GM23338 (cell line): Measurements from ENCODE around the gene CGRRF1. TPM values are rescaled to one million over a fixed set of nuclear protein-coding genes. Genes with fewer than 3 reads are reported as not detected.
A peak's percentile ranks its signal among the peaks of the same experiment; 100 is the strongest.

ENCODE experiments used
- ATAC-seq: fragments of 200-7000 bp; cut with Tn5 transposase; 3 replicates; pipeline ENCODE4 v1.9.1; 2020
- DNase-seq: peaks from one replicate; pipeline ENCODE4 v3.0.0-alpha.2; 2015; ENCODE audit warnings: low spot score
- H2AFZ ChIP-seq: fragments of 200-600 bp; sonication (generic); 2 replicates; pipeline ENCODE4 v1.8.0; 2016; ENCODE audit warnings: antibody characterized with exemption, mild to moderate bottlenecking, moderate library complexity
- H3F3A ChIP-seq: fragments of 200-600 bp; sonication (generic); replicated peaks from 2 replicates; pipeline ENCODE4 v1.8.0; 2017; ENCODE audit warnings: antibody characterized with exemption, mixed run types, low read depth
- H3K27ac ChIP-seq: fragments of 200-600 bp; sonication (generic); 2 replicates; pipeline ENCODE4 v1.6.1; 2016; ENCODE audit warnings: low read depth
- H3K27me3 ChIP-seq: fragments of 200-600 bp; sonication (generic); 2 replicates; pipeline ENCODE4 v1.8.0; 2016; ENCODE audit warnings: mild to moderate bottlenecking, mixed run types, moderate library complexity; ENCODE audit not compliant: insufficient read depth
- H3K36me3 ChIP-seq: fragments of 200-600 bp; sonication (generic); 2 replicates; pipeline ENCODE4 v1.8.0; 2016; ENCODE audit warnings: mild to moderate bottlenecking; ENCODE audit not compliant: insufficient read depth
- H3K4me1 ChIP-seq: fragments of 200-600 bp; sonication (generic); 2 replicates; pipeline ENCODE4 v1.8.0; 2016; ENCODE audit warnings: mild to moderate bottlenecking, moderate library complexity; ENCODE audit not compliant: insufficient read depth
- H3K4me2 ChIP-seq: fragments of 200-600 bp; sonication (generic); 2 replicates; pipeline ENCODE4 v1.7.1; 2017; ENCODE audit warnings: mixed run types
- H3K4me3 ChIP-seq: fragments of 200-600 bp; sonication (generic); 2 replicates; pipeline ENCODE4 v1.6.1; 2016; ENCODE audit warnings: mixed run types
- H3K79me2 ChIP-seq: fragments of 200-600 bp; sonication (generic); replicated peaks from 2 replicates; pipeline ENCODE4 v1.8.0; 2017; ENCODE audit warnings: mild to moderate bottlenecking; ENCODE audit not compliant: insufficient read depth
- H3K9me2 ChIP-seq: fragments of 200-600 bp; sonication (generic); 2 replicates; pipeline ENCODE4 v1.8.0; 2017; ENCODE audit not compliant: insufficient read depth
- H4K20me1 ChIP-seq: fragments of 200-600 bp; sonication (generic); replicated peaks from 2 replicates; pipeline ENCODE4 v1.8.0; 2017; ENCODE audit warnings: mild to moderate bottlenecking; ENCODE audit not compliant: insufficient read depth
- H3K27ac Mint-ChIP-seq: 2 replicates; pipeline ENCODE4 v1.8.0; 2020; ENCODE audit warnings: inconsistent platforms, mild to moderate bottlenecking, moderate library complexity, mixed read lengths
- H3K27me3 Mint-ChIP-seq: 3 replicates; pipeline ENCODE4 v1.8.0; 2022; ENCODE audit warnings: low read depth, mild to moderate bottlenecking, moderate library complexity, mixed read lengths, inconsistent platforms; ENCODE audit not compliant: insufficient read depth, poor library complexity
- H3K36me3 Mint-ChIP-seq: 3 replicates; pipeline ENCODE4 v1.8.0; 2021; ENCODE audit warnings: low read depth, mild to moderate bottlenecking, inconsistent platforms, moderate library complexity, mixed read lengths
- H3K4me1 Mint-ChIP-seq: 3 replicates; pipeline ENCODE4 v1.8.0; 2020; ENCODE audit warnings: mild to moderate bottlenecking, inconsistent platforms, mixed read lengths
- H3K4me3 Mint-ChIP-seq: 3 replicates; pipeline ENCODE4 v1.8.0; 2021; ENCODE audit warnings: moderate library complexity, mild to moderate bottlenecking, inconsistent platforms, mixed read lengths
- H3K9me3 Mint-ChIP-seq: 3 replicates; pipeline ENCODE4 v1.8.0; 2020; ENCODE audit warnings: moderate library complexity, mild to moderate bottlenecking, inconsistent platforms, mixed read lengths
- CTCF ChIP-seq, 2 experiments: fragments of 200-600 bp in 1 of 2; sonication (generic) in 1 of 2; conservative IDR thresholded peaks; 2 replicates each; pipeline versions ENCODE4 v1.5.1 to v1.6.1; 2016 to 2017; ENCODE audit warnings: antibody characterized with exemption in 2 of 2, low read depth in 2 of 2, mild to moderate bottlenecking in 2 of 2, moderate library complexity in 1 of 2
- ETS1 ChIP-seq: IDR thresholded peaks from 2 replicates; pipeline ENCODE4 v1.6.1; 2016; ENCODE audit warnings: antibody characterized with exemption
- EZH2phosphoT487 ChIP-seq: fragments of 200-600 bp; sonication (generic); IDR thresholded peaks from one replicate; pipeline ENCODE4 v1.8.1; 2018; ENCODE audit warnings: antibody characterized with exemption; ENCODE audit not compliant: unreplicated experiment
- JUNB ChIP-seq: IDR thresholded peaks from one replicate; pipeline ENCODE4 v1.6.1; 2016; ENCODE audit warnings: antibody characterized with exemption; ENCODE audit not compliant: unreplicated experiment
- ZNF114 ChIP-seq: fragments of 250-450 bp; sonication (Bioruptor Pico); IDR thresholded peaks from 2 replicates; pipeline ENCODE4 v1.5.0; 2020; ENCODE audit warnings: mild to moderate bottlenecking, moderate library complexity
- ZNF462 ChIP-seq: fragments of 250-450 bp; sonication (Bioruptor Pico); IDR thresholded peaks from 2 replicates; pipeline ENCODE4 v1.5.0; 2020; ENCODE audit warnings: mild to moderate bottlenecking, moderate library complexity
- polyA plus RNA-seq: library from polyadenylated mRNA; unstranded; fragments of >200 nt; fragmentation: Nextera tagmentation; extraction: Ambion mirVana; gene quantifications from 2 replicates; pipeline ENCODE4 v1.2.1, GENCODE V29; 2016
- total RNA-seq: library from RNA; depleted of rRNA; stranded (reverse); fragments of >200 nt; shearing (Covaris generic); gene quantifications from 2 replicates; pipeline ENCODE4 v1.2.3, GENCODE V29; 2014

The CGRRF1 gene
- total and polyA plus RNA-seq, 2 experiments from 2014 or later, result 18.8 to 28.3 TPM

GRCh38 chr14:54565785-54566409 lies 56.2 kb downstream of the CGRRF1 start (continued):
- TF ChIP-seq ZNF462 (CRISPR knock-in tag) (no peak), ZNF114 (CRISPR knock-in tag) (no peak), JUNB (no peak), ETS1 (no peak)

- no peaks in the 10 kb centered on the region for H4K20me1 ChIP-seq
- no peaks in the 10 kb centered on the region for H3K9me2 ChIP-seq
- H3K4me2 ChIP-seq, result peak within 1 kb of the TSS; percentile 85
- peaks cover 9% of the 10 kb centered on the region for H3K79me2 ChIP-seq
- peaks cover 27% of the 10 kb centered on the region for H3K4me1 ChIP-seq
- no peaks in the 10 kb centered on the region for H3K36me3 ChIP-seq
- peak; percentile 17 for ATAC-seq
- H3K9me3 Mint-ChIP-seq, result no peaks in the 10 kb centered on the region
- peak within 1 kb of the TSS; percentile 90 for H3K4me3 Mint-ChIP-seq
- no peak within 1 kb of the TSS for H3K27ac ChIP-seq
- DNase-seq, result peak; percentile 70
- peak within 1 kb of the TSS; percentile 90 for H3K4me3 ChIP-seq
- peak within 1 kb of the TSS; percentile 81 for H2AFZ ChIP-seq
- H3K27me3 Mint-ChIP-seq, result peaks cover 34% of the 10 kb centered on the region
- peaks cover 17% of the 10 kb centered on the region; the same call in 2 of the 3 replicates for H3K4me1 Mint-ChIP-seq
- H3K36me3 Mint-ChIP-seq, result no peaks in the 10 kb centered on the region
- H3K27ac Mint-ChIP-seq, result no peak within 1 kb of the TSS; the same call in 1 of the 2 replicates
- H3K27me3 ChIP-seq, result peaks cover 43% of the 10 kb centered on the region
- no peaks in the 10 kb centered on the region for H3F3A ChIP-seq
- TF ChIP-seq EZH2phosphoT487, result no peak
- TF ChIP-seq CTCF (conservative IDR thresholded peaks at IDR 0.05; ENCODE audit: low read depth in 2 of 2), result 0 out of 4 replicates have a peak, but pooled peaks of 1 of the 2 experiments have one; percentile 10
These were observed 56.9 kb downstream of the CGRRF1 start, which contains the start of gene SAMD4A for GRCh38 chr14:54566410-54567223. Gene SAMD4A (plus strand): TSS chr14:54567128. CDS start chr14:54567917, 789 bp downstream.
